Gastroesophageal sphincter (tissue), 4 donors: ENCODE data around the gene NEK1. TPM values are rescaled to one million over a fixed set of nuclear protein-coding genes. Genes with fewer than 3 reads are reported as not detected.

Source experiments
- ATAC-seq: fragments of 150-250 bp; one replicate; pipeline ENCODE4 v1.9.1; 2016; ENCODE audit warnings: mild to moderate bottlenecking, moderate library complexity
- H3K27ac ChIP-seq, 4 donors: fragments of 200-600 bp; sonication (generic) in 3 of 4; 1 replicate in 3 of 4; 2 replicates in 1 of 4; pipeline ENCODE4 v1.5.1; 2016 to 2019
- H3K27me3 ChIP-seq: fragments of 200-600 bp; sonication (generic); one replicate; pipeline ENCODE4 v1.5.1; 2019
- H3K36me3 ChIP-seq, 2 donors: fragments of 200-600 bp; sonication (generic); one replicate each; pipeline ENCODE4 v1.5.1; 2019; ENCODE audit warnings: control low read depth in 1 of 2
- H3K4me1 ChIP-seq, 3 donors: fragments of 200-600 bp; sonication (generic); 1 replicate in 2 of 3; 2 replicates in 1 of 3; pipeline ENCODE4 v1.5.1; 2016 to 2019; ENCODE audit warnings: control low read depth in 2 of 3
- H3K4me3 ChIP-seq, 2 donors: fragments of 200-600 bp; sonication (generic); one replicate each; pipeline ENCODE4 v1.5.1; 2019; ENCODE audit warnings: mild to moderate bottlenecking in 1 of 2, moderate library complexity in 1 of 2
- H3K9me3 ChIP-seq, 3 donors: fragments of 200-600 bp; sonication (generic); one replicate each; pipeline ENCODE4 v1.5.1; 2017 to 2019; ENCODE audit warnings: control low read depth in 2 of 3
- CTCF ChIP-seq, 4 experiments: fragments of 200-600 bp in 2 of 4; fragments of 450-650 bp in 2 of 4; sonication (generic) in 1 of 4; IDR thresholded peaks; one replicate each; pipeline ENCODE4 v1.5.1; 2017 to 2019; ENCODE audit warnings: antibody characterized with exemption in 4 of 4, mild to moderate bottlenecking in 2 of 4, moderate library complexity in 2 of 4
- EP300 ChIP-seq: sonication (generic); formaldehyde crosslinking; IDR thresholded peaks from one replicate; pipeline ENCODE4 v1.6.1; 2017; ENCODE audit warnings: antibody characterized with exemption, mild to moderate bottlenecking
- POLR2A ChIP-seq, 2 donors: fragments of 450-650 bp; IDR thresholded peaks; one replicate each; pipeline ENCODE4 v1.6.1; 2017; ENCODE audit warnings: antibody characterized with exemption in 2 of 2, mild to moderate bottlenecking in 2 of 2, moderate library complexity in 1 of 2
- POLR2AphosphoS5 ChIP-seq: sonication (generic); formaldehyde crosslinking; IDR thresholded peaks from one replicate; pipeline ENCODE4 v1.6.1; 2017; ENCODE audit warnings: antibody characterized with exemption
- WGBS, 2 donors: methylation state at CpG; one replicate each; pipeline ENCODE4 v1.1.5; 2018; ENCODE audit warnings: low coverage in 1 of 2; 5-methylcytosine and 5-hydroxymethylcytosine counted together
- total RNA-seq, 4 donors: library from RNA; depleted of rRNA; stranded (reverse); fragments of >200 nt; gene quantifications; one replicate each; pipeline ENCODE4 v1.1.0, GENCODE V29; 2016

The NEK1 gene
- total RNA-seq, 4 donors from 2014 or later: 9.1 to 21.4 (median 12.3) TPM

GRCh38 chr4:169359961-169360360, 252.4 kb downstream of the NEK1 start:
- H3K27ac ChIP-seq: no peak overlapping the region
- TF ChIP-seq POLR2AphosphoS5 (no peak), EP300 (no peak), CTCF (IDR thresholded peaks at IDR 0.05) (no peak), POLR2A (IDR thresholded peaks at IDR 0.05) (no peak)
- 83 to 93% methylated on average over 3 of the region's 3 CpGs for WGBS, 2 donors
- H3K4me1 ChIP-seq: no peaks in the 10 kb centered on the region
- no peaks in the 10 kb centered on the region for H3K27me3 ChIP-seq
- no peaks in the 10 kb centered on the region for H3K9me3 ChIP-seq
- no peaks in the 10 kb centered on the region for H3K36me3 ChIP-seq
- ATAC-seq: no peak
- no peak overlapping the region for H3K4me3 ChIP-seq

GRCh38 chr4:169352360-169352759, 260.0 kb downstream of the NEK1 start:
- TF ChIP-seq CTCF (IDR thresholded peaks at IDR 0.05) (no peak), EP300 (no peak), POLR2A (IDR thresholded peaks at IDR 0.05) (no peak), POLR2AphosphoS5 (no peak)
- H3K27me3 ChIP-seq: no peaks in the 10 kb centered on the region
- no peaks in the 10 kb centered on the region for H3K4me1 ChIP-seq
- H3K9me3 ChIP-seq: no peaks in the 10 kb centered on the region
- H3K27ac ChIP-seq: no peak overlapping the region
- no peak for ATAC-seq
- WGBS, 2 donors: 51 to 83% methylated on average over 3 of the region's 3 CpGs
- no peak overlapping the region for H3K4me3 ChIP-seq
- no peaks in the 10 kb centered on the region for H3K36me3 ChIP-seq

- no peaks in the 10 kb centered on the region for H3K9me3 ChIP-seq
- no peaks in the 10 kb centered on the region for H3K36me3 ChIP-seq
- no peak for ATAC-seq
- H3K27me3 ChIP-seq: no peaks in the 10 kb centered on the region
- TF ChIP-seq EP300 (no peak), POLR2AphosphoS5 (no peak), CTCF (IDR thresholded peaks at IDR 0.05) (no peak), POLR2A (IDR thresholded peaks at IDR 0.05) (no peak)
- no peak overlapping the region for H3K4me3 ChIP-seq
- H3K4me1 ChIP-seq: no peaks in the 10 kb centered on the region
- no peak overlapping the region for H3K27ac ChIP-seq
- 36 to 73% methylated on average over 7 of the region's 7 CpGs for WGBS, 2 donors
These were observed 260.5 kb downstream of the NEK1 start for GRCh38 chr4:169351872-169352271.

- no peaks in the 10 kb centered on the region for H3K9me3 ChIP-seq
These were observed 263.8 kb downstream of the NEK1 start for GRCh38 chr4:169348541-169348940.

More at GRCh38 chr4:169348541-169348940, 263.8 kb downstream of the NEK1 start:
- 86% methylated on average over 3 of the region's 4 CpGs; no CpG with 5 or more reads in 1 of the 2 donors for WGBS, 2 donors
- H3K36me3 ChIP-seq: no peaks in the 10 kb centered on the region
- no peak for ATAC-seq
- no peaks in the 10 kb centered on the region for H3K4me1 ChIP-seq
- no peaks in the 10 kb centered on the region for H3K27me3 ChIP-seq
- TF ChIP-seq POLR2A (IDR thresholded peaks at IDR 0.05): no peak
- TF ChIP-seq EP300: no peak
- TF ChIP-seq POLR2AphosphoS5: no peak
- no peak for TF ChIP-seq CTCF (IDR thresholded peaks at IDR 0.05)
- H3K4me3 ChIP-seq: no peak overlapping the region
- no peak overlapping the region for H3K27ac ChIP-seq
